Ureter (tissue), 1 donor: Measurements from ENCODE around the gene ADAMTSL2. TPM values are rescaled to one million over a fixed set of nuclear protein-coding genes. Genes with fewer than 3 reads are reported as not detected.

Experiments used
- DNase-seq: peaks from one replicate; pipeline ENCODE4 v3.0.0-alpha.2; 2020; ENCODE audit warnings: low spot score
- total RNA-seq: library from RNA; stranded (reverse); gene quantifications from one replicate; pipeline ENCODE4 v1.2.4, GENCODE V29; 2023
- donor health status: DM: yes; HTN: yes; CAD: no.

ADAMTSL2 gene
- total RNA-seq, 1 donor from 2014 or later, result 8.8 TPM

DNA sequence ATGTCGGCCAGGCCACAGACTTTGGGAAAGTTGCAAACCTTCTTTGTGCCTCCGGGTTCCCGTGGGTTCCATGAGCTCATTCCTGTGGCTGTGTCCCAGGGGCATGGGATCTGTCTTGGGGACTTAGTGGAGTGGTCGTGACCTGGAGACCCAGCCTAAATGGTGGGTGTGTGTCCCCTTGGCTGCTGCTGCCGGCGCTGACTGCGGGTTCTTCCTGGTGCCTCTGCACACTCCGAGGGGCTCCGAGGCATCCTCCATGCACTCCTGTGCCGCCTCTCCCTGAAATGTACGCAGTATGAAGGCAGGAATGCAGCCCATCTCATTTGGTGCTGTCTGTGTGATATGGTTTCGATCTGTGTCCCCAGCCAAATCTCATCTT is 34.6 kb upstream of the ADAMTSL2 start:
- DNase-seq, result no peak

DNA sequence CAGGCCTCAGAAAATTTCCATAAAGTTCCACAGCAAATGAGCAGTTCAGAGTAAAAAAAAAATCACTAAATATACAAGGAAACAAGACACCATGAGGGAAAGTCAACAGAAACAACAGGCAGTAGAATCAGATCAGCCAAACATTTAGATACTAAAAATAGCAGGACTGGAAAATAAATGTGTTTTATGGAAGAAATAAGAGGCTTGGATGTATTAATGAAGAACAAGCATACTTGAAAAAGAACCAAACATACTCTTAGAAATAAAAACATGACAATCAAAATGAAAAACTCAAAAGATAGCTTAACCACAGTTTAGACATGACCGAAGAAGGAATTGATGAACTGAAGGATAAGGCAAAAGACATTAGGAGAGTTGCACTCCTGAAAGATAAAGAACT is 32.4 kb upstream of the ADAMTSL2 start:
- DNase-seq, result no peak

DNA sequence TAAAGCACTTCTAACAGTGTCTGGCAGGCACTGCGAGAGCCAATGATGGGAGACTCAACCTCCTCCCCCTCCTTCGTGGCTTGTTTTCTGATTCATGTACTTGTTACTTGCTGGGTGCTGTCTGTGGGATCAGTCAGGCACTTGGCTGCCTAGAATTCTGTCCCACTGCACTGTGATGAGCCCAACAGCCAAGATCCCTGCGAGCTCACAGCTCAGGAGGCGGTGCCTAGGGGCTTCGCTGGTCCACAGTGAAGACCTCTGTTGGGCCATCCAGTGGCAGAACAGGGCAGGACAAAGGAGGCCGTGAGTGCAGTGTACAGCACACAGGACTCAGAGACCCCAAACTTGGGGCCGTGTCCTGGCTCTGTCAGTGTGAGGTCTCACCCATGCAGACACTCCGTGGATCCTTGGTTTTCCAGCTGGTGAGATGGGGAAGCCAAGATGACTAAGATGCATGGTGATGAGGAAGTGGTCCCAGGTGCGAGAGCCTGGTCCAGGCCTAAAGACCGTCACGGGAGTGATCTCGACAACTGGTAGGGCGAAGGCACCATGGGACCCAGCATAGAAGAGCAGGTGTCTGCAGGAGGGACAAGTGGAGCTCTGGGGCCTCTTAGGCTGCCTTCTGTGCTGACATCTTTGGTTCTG is 29.2 kb upstream of the ADAMTSL2 start:
- DNase-seq, result no peak

DNA sequence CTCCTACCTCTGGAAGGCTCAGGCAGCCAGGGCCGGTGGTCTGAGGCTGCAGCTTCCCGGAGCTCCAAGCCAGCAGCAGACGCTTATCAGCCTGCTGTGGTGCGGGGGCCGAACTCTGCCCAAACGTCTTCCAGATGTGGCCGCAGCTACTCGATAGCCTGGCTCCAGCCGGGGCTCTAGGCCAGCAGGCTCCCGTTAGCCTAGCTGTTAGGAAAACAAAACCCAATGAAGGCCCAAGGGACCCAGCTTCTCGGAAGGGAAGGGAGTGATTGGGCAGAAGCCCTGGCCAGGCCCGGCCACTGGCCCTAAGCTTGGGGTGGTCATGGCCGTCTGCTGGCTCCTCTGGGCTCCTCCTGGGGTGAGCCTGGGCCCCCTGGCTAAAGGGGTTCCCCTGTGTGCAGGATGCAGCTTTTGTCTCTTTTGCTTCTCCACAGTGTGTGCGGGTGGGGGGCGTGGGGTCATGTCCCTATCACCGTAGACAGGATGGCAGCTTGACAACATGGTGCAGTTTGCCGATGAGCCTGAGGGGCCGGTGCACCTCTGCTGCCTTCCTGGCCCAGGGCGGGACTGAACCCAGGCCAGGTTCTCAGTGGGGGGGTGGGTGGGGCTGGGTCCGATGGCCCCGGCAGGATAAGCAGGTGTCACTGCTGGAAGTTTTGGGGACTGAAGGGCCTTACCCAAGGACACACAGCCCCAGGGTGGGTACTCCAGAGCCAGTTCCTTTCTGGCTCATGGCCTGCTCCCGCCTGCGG is 28.4 kb upstream of the ADAMTSL2 start:
- DNase-seq, result no peak

DNA sequence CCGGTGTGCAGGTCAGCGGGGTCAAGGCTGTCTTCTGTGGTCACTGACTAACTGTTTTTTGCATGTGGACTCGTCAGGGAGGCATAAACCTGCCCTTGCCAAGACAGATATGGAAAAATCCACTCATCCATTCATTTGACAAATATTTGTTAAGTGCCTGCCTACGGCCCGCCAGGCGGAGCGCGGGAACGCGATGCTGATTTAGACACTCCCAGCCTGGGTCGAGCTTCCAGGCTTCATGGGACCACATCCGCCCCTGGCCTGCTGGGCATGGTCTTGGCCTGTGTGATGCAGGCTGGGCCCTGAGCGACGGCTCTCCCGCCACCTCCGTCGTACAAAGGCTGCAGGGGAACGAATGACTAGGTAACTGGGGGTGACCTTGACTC is 27.9 kb upstream of the ADAMTSL2 start:
- no peak for DNase-seq

DNA sequence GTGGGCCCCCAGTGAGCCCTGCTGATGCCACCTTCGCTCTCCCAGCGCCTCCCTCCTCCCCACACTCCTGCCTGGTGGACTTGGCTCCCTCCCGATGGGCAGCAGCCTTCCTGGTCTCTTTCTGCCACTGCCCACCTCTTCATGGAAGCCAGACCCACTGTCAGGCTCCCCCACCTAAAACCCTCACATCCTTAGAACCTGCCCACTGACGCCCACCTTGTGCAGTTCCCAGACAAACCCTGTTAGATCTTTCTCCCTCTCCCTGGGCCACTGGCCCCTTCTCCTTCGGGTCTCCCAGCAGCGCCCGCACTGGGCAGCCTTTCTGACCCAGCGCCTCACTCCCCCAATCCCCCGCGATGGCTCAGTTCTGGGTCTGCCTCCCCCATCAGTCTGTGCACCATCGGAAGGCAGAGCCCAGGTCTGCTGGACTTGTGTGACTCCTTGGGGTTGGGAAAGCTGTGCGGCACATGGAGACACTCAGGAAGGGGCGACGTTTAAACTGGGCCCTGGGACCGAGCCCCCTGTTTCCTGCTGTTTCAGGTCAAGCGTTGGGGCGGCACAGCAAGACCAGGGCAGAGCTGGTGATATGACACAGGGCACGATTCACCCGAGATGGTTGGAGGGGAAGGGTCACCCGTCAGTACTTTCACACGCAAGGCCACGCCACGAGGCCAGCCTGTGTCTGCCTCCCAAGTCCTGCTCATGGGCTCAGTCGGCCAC is 27.1 kb upstream of the ADAMTSL2 start:
- DNase-seq, result no peak

DNA sequence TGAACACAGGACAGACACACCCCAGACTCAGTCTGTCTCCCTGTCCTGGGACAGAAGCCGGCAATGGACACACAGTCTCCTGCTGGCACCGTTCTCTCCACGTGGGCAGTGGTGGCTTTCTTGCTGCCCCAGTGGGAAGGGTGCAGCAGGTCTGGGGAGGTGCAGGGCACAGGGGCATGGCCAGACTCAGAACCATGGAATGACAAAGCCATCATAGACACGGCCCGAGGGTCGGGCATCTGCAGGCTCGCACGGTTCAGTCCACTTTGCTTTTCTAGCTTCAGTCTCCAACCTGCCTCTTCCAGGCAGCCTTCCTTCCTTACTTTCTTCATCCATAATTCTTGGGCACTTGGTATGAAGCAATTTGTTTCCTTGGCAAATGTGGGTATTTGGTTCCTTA is 26.5 kb upstream of the ADAMTSL2 start:
- no peak for DNase-seq

DNA sequence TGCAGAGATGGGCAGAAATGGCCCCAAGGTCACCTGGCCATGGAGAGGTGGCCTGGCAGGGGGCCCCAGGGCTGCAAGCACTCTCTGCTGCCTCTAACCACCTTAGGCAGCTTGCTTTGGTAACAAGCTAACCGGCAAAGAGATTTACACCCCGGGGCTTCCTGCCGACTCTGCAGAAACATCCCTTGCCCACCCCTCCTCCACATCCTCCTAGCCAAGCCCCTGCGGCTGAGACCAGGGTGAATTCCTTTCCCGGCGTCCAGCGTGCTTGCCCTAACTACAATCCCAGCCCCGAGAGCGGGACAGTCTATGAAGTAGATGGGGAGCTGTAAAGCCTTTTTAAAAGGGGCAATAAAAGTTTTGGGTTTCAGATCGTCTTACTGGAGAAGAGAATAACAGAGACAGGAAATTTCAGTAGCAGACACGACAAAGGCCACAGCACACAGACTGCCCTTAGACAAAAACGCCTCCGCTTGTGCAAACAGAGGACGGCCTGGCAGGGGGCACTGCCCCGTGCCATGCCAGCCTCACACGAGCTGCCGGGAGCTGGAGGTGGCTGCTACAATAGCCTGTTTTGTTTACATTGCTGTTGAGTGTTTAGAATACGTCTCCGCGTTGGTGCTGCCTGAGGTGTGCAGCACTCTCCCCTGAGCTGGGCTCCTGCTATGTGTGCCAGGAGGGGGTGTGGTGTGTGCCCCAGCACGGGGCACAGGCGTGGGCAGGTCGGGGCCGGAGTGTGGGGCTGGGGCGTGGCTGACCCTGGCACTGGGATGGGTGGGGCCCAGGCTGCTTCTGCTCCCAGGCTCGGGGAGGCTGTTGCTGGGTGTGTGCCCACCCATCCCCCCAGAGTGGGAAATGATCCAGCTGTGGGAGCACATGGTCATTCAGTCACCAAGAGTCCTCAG is 25.1 kb upstream of the ADAMTSL2 start:
- DNase-seq, result no peak

DNA sequence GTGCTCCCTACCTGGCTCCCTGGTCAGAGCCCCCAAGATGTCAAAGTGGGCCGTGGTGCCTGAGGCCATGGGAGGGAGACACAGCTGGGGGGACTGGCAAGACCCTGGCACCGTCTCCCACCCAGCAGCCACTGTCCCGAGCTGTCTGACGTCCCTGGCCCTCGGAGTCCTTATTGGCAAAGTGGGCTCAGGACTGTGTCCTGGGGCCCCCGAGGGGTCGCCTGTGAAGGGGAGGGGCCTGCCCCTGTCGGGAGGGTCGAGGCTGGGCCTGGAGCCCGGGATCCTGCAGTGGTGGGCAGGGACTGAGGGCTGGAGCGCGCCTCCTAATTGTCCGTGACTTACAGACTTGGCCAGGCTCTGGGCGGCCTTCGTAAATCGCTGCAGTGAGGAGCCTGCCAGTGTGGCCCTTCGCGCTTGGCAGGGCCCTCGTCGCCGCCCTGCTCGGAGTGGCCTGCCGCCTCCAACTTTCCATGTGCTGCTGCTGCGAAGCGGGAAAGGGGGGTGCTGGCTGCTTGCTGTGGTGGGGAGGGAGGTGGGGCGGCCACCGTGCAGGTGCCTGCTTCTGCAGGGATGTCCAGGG is 23.5 kb upstream of the ADAMTSL2 start:
- DNase-seq, result no peak

DNA sequence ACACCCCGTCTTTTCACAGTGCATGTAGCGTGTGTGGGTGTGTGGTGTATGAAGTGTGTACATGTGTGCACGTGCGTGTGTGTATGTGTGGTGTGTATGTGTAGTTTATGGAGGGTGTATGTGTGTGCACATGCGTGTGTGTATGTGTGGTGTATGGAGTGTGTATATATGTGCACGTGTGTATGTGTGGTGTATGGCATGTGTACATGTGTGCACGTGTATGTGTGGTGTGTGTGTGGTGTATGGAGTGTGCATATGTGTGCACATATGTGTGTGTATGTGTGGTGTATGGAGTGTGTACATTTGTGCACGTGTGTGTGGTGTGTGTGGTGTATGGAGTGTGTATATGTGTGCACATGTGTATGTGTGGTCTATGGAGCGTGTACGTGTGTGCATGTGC is 22.9 kb upstream of the ADAMTSL2 start:
- DNase-seq, result no peak

DNA sequence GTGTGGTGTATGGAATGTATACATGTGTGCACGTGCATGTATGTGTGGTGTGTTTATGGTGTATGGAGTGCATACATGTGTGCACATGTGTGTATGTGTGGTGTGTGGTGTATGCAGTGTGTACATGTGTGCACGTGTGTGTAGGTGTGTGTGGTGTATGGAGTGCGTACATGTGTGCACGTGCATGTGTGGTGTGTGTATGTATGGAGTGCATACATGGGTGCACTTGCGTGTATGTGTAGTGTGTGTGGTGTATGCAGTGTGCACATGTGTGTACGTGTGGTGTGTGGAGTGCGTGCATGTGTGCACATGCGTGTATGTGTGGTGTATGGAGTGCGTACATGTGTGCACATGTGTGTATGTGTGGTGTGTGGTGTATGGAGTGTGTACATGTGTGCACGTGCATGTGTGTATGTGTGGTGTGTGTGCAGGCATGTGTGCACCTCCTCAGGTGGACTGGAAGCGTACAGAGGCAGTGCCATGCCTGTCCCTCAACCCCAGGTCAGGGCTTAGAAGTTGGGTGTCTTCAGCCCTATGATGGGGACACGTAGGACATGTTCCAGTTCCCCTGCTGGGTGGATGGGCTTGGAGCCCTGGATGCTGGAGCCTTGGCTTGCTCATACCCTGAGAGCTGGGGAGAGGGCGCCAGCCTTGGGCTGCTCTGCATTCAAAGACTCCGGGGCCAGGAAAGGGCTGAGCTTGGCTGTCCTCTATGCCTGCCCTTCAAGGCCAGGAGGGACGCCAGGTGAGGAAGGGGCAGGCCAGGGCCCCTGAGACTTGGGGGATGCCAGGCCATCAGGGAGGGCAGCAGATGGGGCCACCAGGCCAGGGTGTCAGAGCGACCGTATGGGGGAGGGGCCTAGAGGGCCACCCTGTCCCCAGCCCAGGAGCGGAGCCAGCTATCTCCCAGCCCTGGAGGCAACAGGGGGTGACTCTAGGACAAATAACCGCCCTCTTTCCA is 22.0 kb upstream of the ADAMTSL2 start:
- DNase-seq, result no peak

DNA sequence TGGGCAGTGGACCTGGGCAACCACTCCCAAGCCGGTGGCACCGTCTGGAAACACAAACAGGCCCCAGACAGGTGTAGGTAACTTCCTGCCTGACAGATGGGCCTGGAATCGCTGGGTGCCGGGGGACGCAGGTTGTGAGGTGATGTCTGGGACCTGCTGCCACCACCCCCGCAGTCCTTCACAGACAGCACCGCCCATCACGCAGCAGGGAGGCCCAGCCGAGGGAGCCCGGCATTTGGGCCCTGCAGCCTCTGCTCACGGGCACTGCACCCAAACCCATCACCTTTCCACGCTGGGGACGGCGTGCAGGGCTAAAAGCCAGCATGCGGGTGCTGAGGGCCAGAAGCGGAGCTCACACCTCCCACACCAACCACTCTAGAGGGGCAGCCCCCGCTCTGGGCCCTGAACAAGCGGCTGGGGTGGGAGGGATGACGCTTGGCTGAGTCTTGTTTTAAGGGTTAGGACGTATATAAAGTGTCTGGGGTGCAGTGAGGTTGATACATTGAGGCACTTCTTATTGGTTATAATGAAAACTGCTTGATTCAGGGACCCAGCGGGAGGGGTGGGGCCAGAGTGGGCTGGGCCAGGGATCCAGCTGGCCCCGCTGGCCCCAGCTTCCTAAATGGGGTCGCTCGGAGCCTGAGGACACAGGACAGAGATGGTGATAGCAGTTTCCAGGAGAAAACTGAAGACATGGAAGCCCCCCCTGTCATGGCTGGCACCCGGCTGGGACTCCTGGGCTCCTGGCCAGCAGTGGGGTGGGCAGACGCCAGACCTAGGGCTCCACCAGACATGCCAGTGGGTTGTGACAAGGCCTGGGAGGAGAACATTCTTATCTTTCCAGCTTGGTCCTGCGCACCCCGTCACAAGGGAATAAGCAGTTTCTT is 21.0 kb upstream of the ADAMTSL2 start:
- DNase-seq, result no peak

DNA sequence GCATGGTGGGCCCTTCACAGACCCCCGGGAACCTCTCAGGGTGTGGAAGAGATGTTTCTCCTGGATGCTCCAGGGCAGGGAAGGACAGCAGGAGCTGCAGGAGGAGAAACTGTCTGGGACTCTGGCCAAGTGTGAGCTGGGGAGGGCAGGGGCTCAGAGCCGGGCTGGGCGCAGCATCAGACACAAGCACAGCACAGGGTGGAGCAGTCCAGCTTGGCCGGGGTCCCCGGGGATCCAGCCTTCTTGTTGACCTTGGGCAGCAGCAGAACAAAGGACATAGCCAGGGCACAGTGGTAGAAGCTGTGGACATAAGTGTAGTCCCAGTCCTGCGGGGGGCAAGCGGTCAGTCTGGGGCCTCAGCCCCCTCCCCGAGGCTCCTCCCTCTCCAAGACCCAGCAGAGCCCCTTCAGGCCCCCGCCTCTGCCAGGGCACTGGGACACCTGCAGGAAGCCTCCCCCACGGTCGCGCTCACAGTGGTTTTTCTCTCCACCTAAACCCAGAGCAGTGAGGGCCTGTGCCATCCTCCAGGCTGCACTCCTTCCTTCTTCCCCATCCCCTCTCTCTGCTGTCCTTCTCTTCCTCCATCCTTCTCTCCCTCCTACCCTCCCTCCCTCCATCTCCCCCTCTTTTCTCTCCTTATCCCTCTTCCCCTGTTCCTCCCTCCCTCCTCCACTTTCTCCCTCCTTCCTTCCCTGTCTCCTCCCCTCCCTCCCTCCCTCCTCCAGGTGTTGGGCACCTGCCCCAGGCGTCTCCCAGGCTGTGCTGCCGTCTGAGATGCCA is 19.9 kb upstream of the ADAMTSL2 start:
- DNase-seq, result no peak

DNA sequence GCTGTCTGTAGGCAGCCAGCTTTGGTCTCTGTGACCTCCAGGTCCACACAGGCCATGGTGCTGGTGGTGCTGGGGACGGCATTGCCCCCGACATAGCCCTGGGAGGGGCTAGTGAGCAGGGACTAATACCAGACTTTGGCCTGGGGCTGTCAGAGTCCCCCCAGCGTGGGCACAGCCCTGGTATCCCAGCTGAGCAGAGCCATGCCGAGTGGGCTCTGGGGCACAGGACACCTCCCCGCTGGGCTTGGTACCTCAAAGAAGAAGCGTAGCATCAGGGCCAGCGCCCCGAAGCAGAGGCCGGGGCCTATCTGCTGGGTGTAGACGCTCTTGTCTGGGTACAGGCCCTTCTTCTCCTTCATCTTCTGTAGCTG is 19.3 kb upstream of the ADAMTSL2 start:
- no peak for DNase-seq

DNA sequence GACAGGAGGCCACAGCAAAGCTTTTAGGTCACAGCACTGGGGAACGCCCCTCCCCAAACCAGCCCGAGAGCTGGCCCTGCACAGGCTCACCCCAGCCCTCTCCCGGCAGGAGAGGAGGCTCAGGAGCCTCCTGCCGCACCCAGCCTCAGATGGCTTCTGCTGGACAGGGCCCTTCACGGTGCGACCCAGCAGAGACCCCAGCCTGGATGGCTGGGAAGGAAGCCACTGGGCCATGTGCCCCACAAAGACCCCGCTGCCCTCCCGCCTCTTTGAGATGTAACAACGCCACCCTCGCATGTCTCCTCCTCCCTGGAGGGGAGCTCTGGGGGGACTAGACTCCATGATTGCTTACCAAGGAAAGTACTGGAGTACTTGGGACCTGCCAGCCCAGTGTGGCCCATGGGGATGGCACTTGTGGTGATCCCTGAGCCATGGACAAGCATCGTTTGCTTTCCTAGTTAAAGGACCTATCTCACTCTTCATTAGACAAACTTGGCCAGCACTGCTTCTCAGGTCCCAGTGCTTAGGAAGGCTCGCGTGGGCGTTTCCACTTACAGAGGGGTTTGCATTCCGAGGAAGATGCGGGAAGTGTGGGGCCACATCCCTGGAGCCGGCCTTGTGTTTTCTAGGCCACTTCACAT is 18.8 kb upstream of the ADAMTSL2 start:
- DNase-seq, result no peak

DNA sequence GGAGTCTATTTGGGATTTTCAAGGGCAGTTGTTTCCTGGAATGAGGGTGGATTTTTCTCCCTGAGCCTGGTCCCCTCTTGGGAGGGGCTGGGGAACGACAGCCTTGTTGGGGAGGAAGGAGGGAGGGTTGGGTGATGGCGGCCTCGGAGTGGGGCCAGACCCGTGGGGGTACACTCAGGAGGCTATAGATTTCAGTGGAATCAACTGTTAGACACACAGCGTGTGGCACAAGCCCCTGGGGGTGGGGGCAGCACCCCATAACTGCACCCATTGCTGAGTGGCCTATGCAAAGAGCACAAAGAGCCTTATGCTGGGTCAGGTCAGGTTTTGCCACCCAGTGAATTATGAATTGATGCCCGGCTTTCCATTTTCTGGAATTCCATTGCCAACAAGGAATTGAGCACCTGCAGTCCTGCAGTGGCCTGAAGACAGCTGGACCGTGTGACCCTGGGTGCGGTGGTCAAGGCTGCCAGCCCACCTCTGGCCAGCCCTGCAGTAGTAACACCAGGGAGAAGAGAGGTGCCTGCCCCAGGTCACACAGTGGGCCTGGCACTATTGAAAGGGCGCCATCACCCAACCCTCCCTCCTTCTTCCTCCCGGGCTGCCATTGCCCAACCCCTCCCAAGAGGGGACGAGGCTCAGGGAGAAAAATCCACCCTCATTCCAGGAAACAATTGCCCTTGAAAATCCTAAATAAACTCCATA is 18.1 kb upstream of the ADAMTSL2 start:
- DNase-seq, result no peak

DNA sequence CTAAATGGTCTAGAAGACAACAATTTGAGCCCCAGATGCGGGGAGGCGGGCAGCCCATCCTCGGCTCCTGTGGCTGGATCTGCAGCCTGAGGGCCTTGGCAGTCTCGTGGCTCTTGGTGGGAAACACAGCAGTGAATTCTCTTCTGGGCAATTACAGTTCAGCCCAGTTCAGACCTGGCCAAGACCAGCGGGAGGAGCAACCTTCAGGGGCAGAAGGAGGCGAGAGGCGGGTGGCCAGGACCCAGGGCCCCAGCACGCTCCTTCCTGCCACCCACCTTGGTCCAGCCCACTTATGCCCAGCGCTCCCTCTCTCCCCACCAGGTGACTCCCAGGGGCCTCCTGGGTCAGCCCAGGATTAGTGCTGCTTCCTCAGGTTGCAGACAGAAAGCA is 17.5 kb upstream of the ADAMTSL2 start:
- DNase-seq, result no peak

DNA sequence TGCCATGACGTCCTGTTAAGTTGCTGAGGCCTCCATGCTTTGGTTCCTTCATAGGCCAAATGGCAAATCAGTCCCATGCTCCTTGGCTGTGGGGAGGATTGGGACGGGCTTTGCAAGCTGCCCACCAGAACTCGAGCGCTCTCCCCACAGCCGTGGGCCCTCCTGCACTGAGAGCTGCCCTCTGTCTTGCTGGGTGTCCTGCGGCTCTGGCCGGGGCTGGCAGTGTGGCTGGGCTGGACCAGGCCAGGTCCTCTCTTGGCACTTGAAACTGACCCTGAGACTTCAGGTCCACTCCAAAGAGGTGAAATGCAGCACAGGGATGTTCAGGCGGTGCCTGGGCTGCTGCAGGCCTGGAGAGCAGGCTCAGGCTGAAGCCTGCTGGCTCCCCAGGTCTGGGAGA is 16.8 kb upstream of the ADAMTSL2 start:
- DNase-seq, result no peak
